ENCODE measurements around the gene CARHSP1.
"Not testable (repeated sequence)": the region's sequence is repeated elsewhere in the genome, so short reads cannot be mapped to it uniquely, and the experiment has no call there.

Gene CARHSP1

GRCh38 chr16:8807189-8807588, 61.6 kb downstream of the CARHSP1 start (continued):
- no peak for TF ChIP-seq ZNF148 (tag by site-specific recombination; IDR thresholded peaks at IDR 0.05; ENCODE audit: borderline replicate concordance)

DNA sequence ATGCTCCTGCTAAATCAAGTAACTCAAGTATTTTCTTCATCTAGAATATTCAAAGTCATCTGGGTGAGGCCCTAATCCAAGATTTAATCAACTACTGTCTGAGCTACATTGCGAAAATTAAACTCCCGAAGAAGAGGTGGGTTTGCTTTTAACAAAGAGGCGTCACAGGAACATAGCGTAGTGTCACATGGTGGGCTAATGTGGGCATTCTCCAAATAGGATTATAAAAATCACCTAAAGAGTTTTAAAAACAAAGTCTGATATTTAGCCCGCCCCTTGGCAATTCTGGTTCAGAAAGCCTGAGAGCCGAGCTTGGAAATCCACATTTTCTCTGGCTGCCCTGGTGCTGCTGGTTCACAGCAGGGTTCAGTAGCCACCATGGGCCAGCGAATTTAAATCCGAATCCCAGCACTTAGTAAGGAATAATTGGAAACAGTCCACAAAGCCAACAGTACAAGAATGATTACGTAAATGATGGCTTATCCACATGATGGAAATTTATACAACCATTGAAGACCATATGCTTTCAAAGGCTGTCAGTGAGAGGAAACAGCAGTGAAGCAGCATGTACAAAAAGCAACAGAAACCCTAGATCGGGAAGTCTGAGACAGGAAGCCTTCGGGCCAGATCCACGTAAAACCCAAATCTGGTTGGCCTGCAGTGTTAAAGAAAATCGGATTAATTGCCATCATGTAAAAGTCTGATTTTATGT, 62.4 kb downstream of the CARHSP1 start:
- Histone ChIP-seq H3K4me1 (ENCODE audit: control insufficient read depth, insufficient read depth, low read length) (no peaks in the 10 kb centered on the region), H3K4me3 (ENCODE audit: low read depth, low read length) (no peak overlapping the region), H3K27ac (ENCODE audit: extremely low read depth, low read depth, low read length) (no peak overlapping the region), H3K9me3 (ENCODE audit: control insufficient read depth, insufficient read depth, low read depth, low read length) (no peaks in the 10 kb centered on the region), H3K36me3 (ENCODE audit: control insufficient read depth in 2 of 2, insufficient read depth in 1 of 2, low read length in 2 of 2) (peaks cover 39 to 92% of the 10 kb centered on the region in 2 experiments)
- ChIA-PET CTCF (no interaction called here), POLR2A (no interaction called here)
- TF ChIP-seq ZNF626 (tag by site-specific recombination; IDR thresholded peaks at IDR 0.05) (no peak), ZNF174 (tag by site-specific recombination; IDR thresholded peaks at IDR 0.05) (no peak), ZNF792 (tag by site-specific recombination; IDR thresholded peaks at IDR 0.05) (no peak)

- ChIA-PET CTCF (no interaction called here), POLR2A (no interaction called here)
- Histone ChIP-seq H3K4me3 (ENCODE audit: low read depth, low read length) (no peak overlapping the region), H3K9me3 (ENCODE audit: control insufficient read depth, insufficient read depth, low read depth, low read length) (no peaks in the 10 kb centered on the region), H3K36me3 (ENCODE audit: control insufficient read depth in 2 of 2, insufficient read depth in 1 of 2, low read length in 2 of 2) (peaks cover 30 to 85% of the 10 kb centered on the region in 2 experiments), H3K27ac (ENCODE audit: extremely low read depth, low read depth, low read length) (no peak overlapping the region), H3K4me1 (ENCODE audit: control insufficient read depth, insufficient read depth, low read length) (no peaks in the 10 kb centered on the region)
- no peak for TF ChIP-seq MEIS1 (CRISPR knock-in tag; IDR thresholded peaks at IDR 0.05; ENCODE audit: borderline replicate concordance)
- TF ChIP-seq, protein P1, sequence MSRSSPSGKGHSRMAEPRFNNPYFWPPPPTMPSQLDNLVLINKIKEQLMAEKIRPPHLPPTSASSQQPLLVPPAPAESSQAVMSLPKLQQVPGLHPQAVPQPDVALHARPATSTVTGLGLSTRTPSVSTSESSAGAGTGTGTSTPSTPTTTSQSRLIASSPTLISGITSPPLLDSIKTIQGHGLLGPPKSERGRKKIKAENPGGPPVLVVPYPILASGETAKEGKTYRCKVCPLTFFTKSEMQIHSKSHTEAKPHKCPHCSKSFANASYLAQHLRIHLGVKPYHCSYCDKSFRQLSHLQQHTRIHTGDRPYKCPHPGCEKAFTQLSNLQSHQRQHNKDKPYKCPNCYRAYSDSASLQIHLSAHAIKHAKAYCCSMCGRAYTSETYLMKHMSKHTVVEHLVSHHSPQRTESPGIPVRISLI (tag by site-specific recombination; IDR thresholded peaks at IDR 0.05) = no peak
Observed at GRCh38 chr16:8804313-8804712, 64.5 kb downstream of the CARHSP1 start.

GRCh38 chr16:8803733-8804132, 65.1 kb downstream of the CARHSP1 start:
- H3K4me3 ChIP-seq (ENCODE audit: low read depth, low read length); H3K27ac ChIP-seq (ENCODE audit: extremely low read depth, low read depth, low read length); POLR2A ChIA-PET; CTCF ChIA-PET; H3K9me3 ChIP-seq (ENCODE audit: control insufficient read depth, insufficient read depth, low read depth, low read length); H3K4me1 ChIP-seq (ENCODE audit: control insufficient read depth, insufficient read depth, low read length): not testable (repeated sequence)
- H3K36me3 ChIP-seq (ENCODE audit: control insufficient read depth in 2 of 2, insufficient read depth in 1 of 2, low read length in 2 of 2) = peaks cover 30 to 82% of the 10 kb centered on the region in 2 experiments
